Sigmoid colon (tissue), 7 donors: ENCODE measurements around the gene PIK3R1. TPM values are rescaled to one million over a fixed set of nuclear protein-coding genes. Genes with fewer than 3 reads are reported as not detected.

ENCODE experiments used
- DNase-seq: peaks from one replicate; pipeline ENCODE4 v3.0.0-alpha.2; 2019
- H3K27ac ChIP-seq, 4 donors: fragments of 200-600 bp; sonication (generic); one replicate each; pipeline ENCODE4 v1.5.1; 2016 to 2019; ENCODE audit warnings: mild to moderate bottlenecking in 1 of 4
- H3K27me3 ChIP-seq, 3 donors: fragments of 200-600 bp; sonication (generic); one replicate each; pipeline ENCODE4 v1.5.1; 2019; ENCODE audit warnings: mild to moderate bottlenecking in 1 of 3
- H3K36me3 ChIP-seq, 4 donors: fragments of 200-600 bp; sonication (generic); one replicate each; pipeline ENCODE4 v1.5.1; 2016 to 2019
- H3K4me1 ChIP-seq, 4 donors: fragments of 200-600 bp; sonication (generic); one replicate each; pipeline ENCODE4 v1.5.1; 2017 to 2019
- H3K4me3 ChIP-seq, 4 donors: fragments of 200-600 bp; sonication (generic); one replicate each; pipeline ENCODE4 v1.5.1; 2017 to 2019; ENCODE audit warnings: mild to moderate bottlenecking in 2 of 4, moderate library complexity in 1 of 4
- H3K9me3 ChIP-seq, 4 donors: fragments of 200-600 bp in 3 of 4; sonication (generic) in 3 of 4; one replicate each; pipeline versions ENCODE4 v1.5.1 to v1.6.1; 2013 to 2019
- EP300 ChIP-seq, 4 donors: sonication (generic); formaldehyde crosslinking; IDR thresholded peaks; one replicate each; pipeline ENCODE4 v1.6.1; 2017; ENCODE audit warnings: antibody characterized with exemption in 4 of 4
- POLR2A ChIP-seq, 2 donors: fragments of 450-650 bp; IDR thresholded peaks; one replicate each; pipeline ENCODE4 v1.6.1; 2016; ENCODE audit warnings: antibody characterized with exemption in 2 of 2, mild to moderate bottlenecking in 2 of 2, moderate library complexity in 2 of 2
- POLR2AphosphoS5 ChIP-seq, 4 donors: sonication (generic); formaldehyde crosslinking; IDR thresholded peaks; one replicate each; pipeline ENCODE4 v1.6.1; 2017; ENCODE audit warnings: antibody characterized with exemption in 4 of 4
- WGBS, 2 donors: extraction: QIAGEN DNeasy Blood & Tissue Kit; methylation state at CpG; one replicate each; pipeline ENCODE4 v1.1.7; 2013; 5-methylcytosine and 5-hydroxymethylcytosine counted together
- intact Hi-C: fragments of 100-400 bp; cut with DNase I; formaldehyde crosslinking; loops from one replicate; pipeline ENCODE4 v1.15.1; 2023
- polyA plus RNA-seq, 3 donors: library from polyadenylated mRNA; stranded (reverse); fragments of 200-250 nt; gene quantifications; one replicate each; pipeline ENCODE4 v1.2.3, GENCODE V29; 2013
- total RNA-seq, 4 donors: library from RNA; depleted of rRNA; stranded (reverse); fragments of >200 nt; gene quantifications; one replicate each; pipeline ENCODE4 v1.1.0, GENCODE V29; 2016
- TF ChIP-seq, protein P1 (sequence below), 4 experiments: fragments of 450-650 bp in 3 of 4; fragments of 200-600 bp in 1 of 4; IDR thresholded peaks; one replicate each; pipeline ENCODE4 v1.5.1; 2016 to 2019; ENCODE audit warnings: antibody characterized with exemption in 4 of 4, mild to moderate bottlenecking in 3 of 4, moderate library complexity in 2 of 4
- donor health status: healthy with polysubstance abuse.
- donor health status: Bipolar disorder and iron deficiency.
- donor health status: healthy.

PIK3R1 gene
- total and polyA plus RNA-seq, 7 donors = 9.2 to 227 (median 177) TPM

DNA sequence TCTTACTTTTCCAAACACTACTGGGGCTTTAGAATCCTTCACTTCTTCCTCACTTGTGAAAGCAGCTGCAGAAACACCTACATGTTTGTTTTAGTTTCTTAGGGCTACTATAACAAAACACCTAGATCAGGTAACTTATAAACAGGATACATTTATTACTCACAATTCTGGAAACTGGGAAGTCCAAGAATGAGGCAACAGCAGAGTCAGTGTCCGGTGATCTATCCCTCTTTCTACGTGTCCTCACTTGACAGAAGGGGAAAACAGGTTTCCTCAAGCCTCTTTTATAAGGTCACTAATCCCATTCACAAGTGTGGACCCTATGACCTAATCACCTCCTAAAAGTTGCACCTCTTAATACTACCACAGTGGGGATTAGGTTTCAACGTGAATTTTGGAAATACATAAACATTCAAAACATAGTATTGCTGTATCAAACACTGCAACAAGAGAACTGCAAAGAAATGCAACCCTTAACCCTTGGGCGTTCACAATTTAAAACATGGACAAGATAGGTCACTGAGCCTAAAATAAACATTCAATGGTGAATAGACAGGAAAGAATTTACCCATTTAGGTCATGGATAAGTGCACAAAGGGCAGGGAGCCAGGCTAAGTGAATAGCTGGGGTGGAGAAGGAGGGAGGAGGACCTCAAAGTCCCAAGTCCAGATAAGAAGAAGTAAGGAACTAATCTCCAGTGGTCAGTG, 104.3 kb downstream of the PIK3R1 start:
- no peak overlapping the region for H3K27ac ChIP-seq
- no peak overlapping the region for H3K4me3 ChIP-seq
- H3K36me3 ChIP-seq = no peaks in the 10 kb centered on the region
- TF ChIP-seq EP300 (IDR thresholded peaks at IDR 0.05) (no peak), POLR2A (IDR thresholded peaks at IDR 0.05) (no peak), POLR2AphosphoS5 (IDR thresholded peaks at IDR 0.05) (no peak)
- TF ChIP-seq, protein P1, sequence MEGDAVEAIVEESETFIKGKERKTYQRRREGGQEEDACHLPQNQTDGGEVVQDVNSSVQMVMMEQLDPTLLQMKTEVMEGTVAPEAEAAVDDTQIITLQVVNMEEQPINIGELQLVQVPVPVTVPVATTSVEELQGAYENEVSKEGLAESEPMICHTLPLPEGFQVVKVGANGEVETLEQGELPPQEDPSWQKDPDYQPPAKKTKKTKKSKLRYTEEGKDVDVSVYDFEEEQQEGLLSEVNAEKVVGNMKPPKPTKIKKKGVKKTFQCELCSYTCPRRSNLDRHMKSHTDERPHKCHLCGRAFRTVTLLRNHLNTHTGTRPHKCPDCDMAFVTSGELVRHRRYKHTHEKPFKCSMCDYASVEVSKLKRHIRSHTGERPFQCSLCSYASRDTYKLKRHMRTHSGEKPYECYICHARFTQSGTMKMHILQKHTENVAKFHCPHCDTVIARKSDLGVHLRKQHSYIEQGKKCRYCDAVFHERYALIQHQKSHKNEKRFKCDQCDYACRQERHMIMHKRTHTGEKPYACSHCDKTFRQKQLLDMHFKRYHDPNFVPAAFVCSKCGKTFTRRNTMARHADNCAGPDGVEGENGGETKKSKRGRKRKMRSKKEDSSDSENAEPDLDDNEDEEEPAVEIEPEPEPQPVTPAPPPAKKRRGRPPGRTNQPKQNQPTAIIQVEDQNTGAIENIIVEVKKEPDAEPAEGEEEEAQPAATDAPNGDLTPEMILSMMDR (IDR thresholded peaks at IDR 0.05) = no peak
- H3K27me3 ChIP-seq = no peaks in the 10 kb centered on the region
- DNase-seq = no peak
- no peaks in the 10 kb centered on the region for H3K9me3 ChIP-seq
- intact Hi-C loops = no loop called here
- WGBS, 2 donors = 52 to 82% methylated on average over 4 of the region's 4 CpGs
- no peaks in the 10 kb centered on the region for H3K4me1 ChIP-seq

DNA sequence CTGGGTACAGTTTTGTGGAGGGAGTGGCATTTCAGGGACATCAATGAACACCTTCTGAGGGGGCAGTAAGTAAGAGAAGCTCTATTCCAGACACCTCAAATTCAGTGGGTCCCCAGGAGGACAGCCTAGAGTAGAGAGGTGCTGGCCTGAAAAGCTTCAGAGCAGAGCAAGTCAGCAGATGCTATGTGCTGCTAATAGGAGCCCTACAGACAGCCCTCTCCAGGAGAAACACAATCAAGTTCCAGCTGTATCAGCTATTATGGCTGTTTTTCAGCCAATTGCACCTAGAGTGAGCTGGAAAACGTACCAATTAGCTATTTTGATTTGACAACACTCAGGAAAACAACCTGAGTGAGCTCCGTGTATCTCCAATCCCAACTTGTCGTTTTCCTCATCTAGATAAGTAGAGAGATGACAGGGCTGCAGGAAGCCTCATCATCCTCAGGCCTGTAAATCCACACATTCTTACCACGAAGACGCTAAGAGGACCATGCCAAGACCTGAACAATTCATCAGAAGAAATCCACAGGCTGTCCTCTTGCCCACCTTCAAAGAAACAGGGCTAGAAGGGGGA, 104.9 kb downstream of the PIK3R1 start:
- WGBS, 2 donors = 87 to 88% methylated on average over 5 of the region's 5 CpGs
- intact Hi-C loops = no loop called here
- H3K27ac ChIP-seq = no peak overlapping the region

DNA sequence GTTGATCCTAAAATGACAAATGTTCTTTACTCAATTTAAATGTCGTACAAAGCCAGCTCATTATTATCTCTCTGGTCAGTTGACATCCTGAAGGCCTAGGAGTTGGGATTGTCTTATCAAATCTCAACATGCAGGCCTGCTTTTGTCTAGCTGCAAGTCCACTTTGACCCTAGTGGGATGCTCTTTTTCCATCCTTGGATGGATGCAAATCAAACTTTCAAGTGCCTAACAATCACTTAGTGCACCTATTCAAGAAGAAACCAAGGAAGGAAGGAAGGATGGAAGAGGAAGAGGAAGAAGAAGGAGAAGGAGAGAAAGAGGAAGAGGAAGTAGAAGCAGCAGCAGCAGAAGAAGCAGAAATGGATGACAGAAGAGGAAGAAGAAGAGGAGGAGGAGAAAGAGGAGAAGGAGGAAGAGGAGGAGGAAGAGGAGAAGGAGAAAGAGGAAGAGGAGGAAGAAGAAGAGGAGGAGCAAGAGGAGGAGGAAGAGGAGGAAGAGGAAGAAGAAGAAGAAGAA, 109.6 kb downstream of the PIK3R1 start:
- H3K27ac ChIP-seq = no peak overlapping the region
- TF ChIP-seq, protein P1 (IDR thresholded peaks at IDR 0.05) = no peak
- no peak for TF ChIP-seq POLR2AphosphoS5 (IDR thresholded peaks at IDR 0.05)
- TF ChIP-seq POLR2A (IDR thresholded peaks at IDR 0.05) = no peak
- no peaks in the 10 kb centered on the region for H3K27me3 ChIP-seq
- H3K9me3 ChIP-seq = no peaks in the 10 kb centered on the region
- no peak for DNase-seq
- H3K4me1 ChIP-seq = no peaks in the 10 kb centered on the region
- no peak overlapping the region for H3K4me3 ChIP-seq
- intact Hi-C loops = no loop called here
- no peaks in the 10 kb centered on the region for H3K36me3 ChIP-seq
- 92 to 93% methylated on average over 1 of the region's 1 CpG for WGBS, 2 donors

More for the DNA sequence above, 104.9 kb downstream of the PIK3R1 start:
- DNase-seq = no peak
- TF ChIP-seq EP300 (IDR thresholded peaks at IDR 0.05) (no peak), POLR2AphosphoS5 (IDR thresholded peaks at IDR 0.05) (no peak), POLR2A (IDR thresholded peaks at IDR 0.05) (no peak)
- TF ChIP-seq, protein P1 (IDR thresholded peaks at IDR 0.05) = no peak
- no peaks in the 10 kb centered on the region for H3K9me3 ChIP-seq
- H3K36me3 ChIP-seq = no peaks in the 10 kb centered on the region
- no peaks in the 10 kb centered on the region for H3K4me1 ChIP-seq
- no peaks in the 10 kb centered on the region for H3K27me3 ChIP-seq
- no peak overlapping the region for H3K4me3 ChIP-seq

DNA sequence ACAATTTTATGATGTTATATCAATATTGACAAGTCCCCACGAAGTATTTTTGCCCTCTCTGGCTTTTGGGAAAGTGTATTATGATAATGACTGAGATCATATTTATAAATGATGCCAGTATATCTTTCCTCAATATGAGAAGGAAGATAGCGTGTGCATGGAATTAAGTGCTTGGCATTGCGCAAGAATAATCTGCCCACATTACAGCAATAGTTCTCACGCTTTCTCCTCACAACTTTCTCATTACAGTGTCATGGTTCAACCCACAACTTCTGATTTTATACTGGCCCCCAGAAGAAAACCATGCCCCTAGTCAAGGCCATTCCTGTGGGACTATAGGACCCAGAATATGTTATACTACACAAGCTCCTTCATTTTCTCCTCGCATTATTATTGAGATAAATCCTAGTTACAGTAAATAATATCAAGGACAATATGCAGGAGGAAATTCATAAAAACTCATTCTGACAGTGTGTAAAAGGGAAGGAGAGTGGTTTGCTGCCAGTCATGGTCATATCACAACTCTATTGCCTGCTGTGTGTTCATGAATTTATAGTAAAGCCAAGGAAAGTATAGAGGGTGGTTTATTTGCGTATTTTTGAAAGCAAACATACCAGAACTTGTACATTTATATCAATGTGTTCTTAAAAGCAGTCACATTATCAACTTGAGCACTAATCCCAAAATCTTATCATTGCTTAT, 114.1 kb downstream of the PIK3R1 start:
- Histone ChIP-seq H3K4me3 (no peak overlapping the region), H3K27ac (no peak overlapping the region), H3K27me3 (no peaks in the 10 kb centered on the region), H3K4me1 (peaks cover 0 to 7% (median 0%) of the 10 kb centered on the region in 4 donors), H3K36me3 (no peaks in the 10 kb centered on the region), H3K9me3 (no peaks in the 10 kb centered on the region)
- no peak for DNase-seq
- TF ChIP-seq EP300 (IDR thresholded peaks at IDR 0.05) = no peak
- TF ChIP-seq POLR2AphosphoS5 (IDR thresholded peaks at IDR 0.05) = no peak
- TF ChIP-seq, protein P1 (IDR thresholded peaks at IDR 0.05) = no peak
- 77 to 80% methylated on average over 6 of the region's 6 CpGs for WGBS, 2 donors
- intact Hi-C loops = no loop called here
